ENCODE results near the gene ARMC9.
"Not testable (repeated sequence)": the region's sequence is repeated elsewhere in the genome, so short reads cannot be mapped to it uniquely, and the experiment has no call there.

ARMC9 gene

GRCh38 chr2:231387904-231388724 lies 189.7 kb downstream of the ARMC9 start:
- no peak for DNase-seq

- DNase-seq: no peak
These were observed 190.4 kb downstream of the ARMC9 start for GRCh38 chr2:231388725-231389346.

- DNase-seq: no peak
These were observed 192.2 kb downstream of the ARMC9 start for GRCh38 chr2:231390667-231391066.

GRCh38 chr2:231391981-231392380 lies 193.6 kb downstream of the ARMC9 start:
- DNase-seq: no peak

- no peak for DNase-seq
These were observed 194.2 kb downstream of the ARMC9 start for GRCh38 chr2:231392431-231393148.

- DNase-seq: no peak
These were observed 195.0 kb downstream of the ARMC9 start for GRCh38 chr2:231393149-231394131.

- DNase-seq: no peak
These were observed 196.0 kb downstream of the ARMC9 start for GRCh38 chr2:231394211-231395141.

GRCh38 chr2:231395188-231396057 lies 197.0 kb downstream of the ARMC9 start, which contains the start of gene B3GNT7:
Gene B3GNT7, plus strand, starts transcription at chr2:231395710. Its CDS starts 94 bp downstream, at chr2:231395804.
- no peak for DNase-seq

- DNase-seq: no peak
These were observed 197.8 kb downstream of the ARMC9 start for GRCh38 chr2:231396058-231396821.

- DNase-seq: no peak
These were observed 198.8 kb downstream of the ARMC9 start for GRCh38 chr2:231397011-231397927.

- DNase-seq: no peak
These were observed 199.5 kb downstream of the ARMC9 start for GRCh38 chr2:231397928-231398294.

- DNase-seq: no peak
These were observed 200.2 kb downstream of the ARMC9 start for GRCh38 chr2:231398585-231398984.

- no peak for DNase-seq
These were observed 200.8 kb downstream of the ARMC9 start for GRCh38 chr2:231399046-231399852.

GRCh38 chr2:231399853-231400680 lies 201.6 kb downstream of the ARMC9 start:
- no peak for DNase-seq

GRCh38 chr2:231400681-231401080 lies 202.2 kb downstream of the ARMC9 start:
- DNase-seq: not testable (repeated sequence)

GRCh38 chr2:231401101-231401500 lies 202.7 kb downstream of the ARMC9 start:
- DNase-seq: not testable (repeated sequence)
